Measurements from ENCODE around the gene OR10A7. TPM values are rescaled to one million over a fixed set of nuclear protein-coding genes. Genes with fewer than 3 reads are reported as not detected.

OR10A7 gene
- total and polyA plus RNA-seq, 12 donors = not detected

DNA sequence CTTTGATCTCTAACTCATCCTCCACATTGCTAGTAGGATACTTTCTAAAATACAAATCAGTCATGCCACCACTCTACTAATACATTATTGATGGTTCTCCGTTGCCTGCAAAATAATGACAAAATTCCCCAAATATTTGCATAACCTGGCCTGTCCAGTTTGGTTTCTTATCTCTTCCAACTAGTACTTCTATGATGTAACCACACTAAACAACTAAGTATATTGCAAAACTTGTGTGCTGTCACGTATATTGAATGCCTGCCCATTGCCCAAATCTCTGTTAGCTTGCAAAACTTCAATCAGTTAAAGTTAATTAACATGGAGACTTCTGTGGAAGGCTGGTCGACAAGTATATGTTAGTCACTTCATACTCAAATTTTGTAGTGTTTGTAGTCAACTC, 30.1 kb downstream of the OR10A7 start:
- no peaks in the 10 kb centered on the region for H3K4me1 ChIP-seq (replicated peaks in 1 of 2)
- TF ChIP-seq POLR2A (IDR thresholded peaks at IDR 0.05) = no peak
- TF ChIP-seq, protein P1, sequence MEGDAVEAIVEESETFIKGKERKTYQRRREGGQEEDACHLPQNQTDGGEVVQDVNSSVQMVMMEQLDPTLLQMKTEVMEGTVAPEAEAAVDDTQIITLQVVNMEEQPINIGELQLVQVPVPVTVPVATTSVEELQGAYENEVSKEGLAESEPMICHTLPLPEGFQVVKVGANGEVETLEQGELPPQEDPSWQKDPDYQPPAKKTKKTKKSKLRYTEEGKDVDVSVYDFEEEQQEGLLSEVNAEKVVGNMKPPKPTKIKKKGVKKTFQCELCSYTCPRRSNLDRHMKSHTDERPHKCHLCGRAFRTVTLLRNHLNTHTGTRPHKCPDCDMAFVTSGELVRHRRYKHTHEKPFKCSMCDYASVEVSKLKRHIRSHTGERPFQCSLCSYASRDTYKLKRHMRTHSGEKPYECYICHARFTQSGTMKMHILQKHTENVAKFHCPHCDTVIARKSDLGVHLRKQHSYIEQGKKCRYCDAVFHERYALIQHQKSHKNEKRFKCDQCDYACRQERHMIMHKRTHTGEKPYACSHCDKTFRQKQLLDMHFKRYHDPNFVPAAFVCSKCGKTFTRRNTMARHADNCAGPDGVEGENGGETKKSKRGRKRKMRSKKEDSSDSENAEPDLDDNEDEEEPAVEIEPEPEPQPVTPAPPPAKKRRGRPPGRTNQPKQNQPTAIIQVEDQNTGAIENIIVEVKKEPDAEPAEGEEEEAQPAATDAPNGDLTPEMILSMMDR (IDR thresholded peaks at IDR 0.05) = no peak
- no peaks in the 10 kb centered on the region for H3K9me3 ChIP-seq (replicated peaks in 1 of 3)
- intact Hi-C loops (cut with DNase I) = no loop called here
- no peak overlapping the region for H3K27ac ChIP-seq
- WGBS, 4 donors = 58 to 73% (median 66%) methylated on average over 3 of the region's 3 CpGs
- no peaks in the 10 kb centered on the region for H3K36me3 ChIP-seq (replicated peaks in 1 of 2)
- no peak for DNase-seq
- H3K27me3 ChIP-seq = no peaks in the 10 kb centered on the region
- no peak overlapping the region for H3K4me3 ChIP-seq

DNA sequence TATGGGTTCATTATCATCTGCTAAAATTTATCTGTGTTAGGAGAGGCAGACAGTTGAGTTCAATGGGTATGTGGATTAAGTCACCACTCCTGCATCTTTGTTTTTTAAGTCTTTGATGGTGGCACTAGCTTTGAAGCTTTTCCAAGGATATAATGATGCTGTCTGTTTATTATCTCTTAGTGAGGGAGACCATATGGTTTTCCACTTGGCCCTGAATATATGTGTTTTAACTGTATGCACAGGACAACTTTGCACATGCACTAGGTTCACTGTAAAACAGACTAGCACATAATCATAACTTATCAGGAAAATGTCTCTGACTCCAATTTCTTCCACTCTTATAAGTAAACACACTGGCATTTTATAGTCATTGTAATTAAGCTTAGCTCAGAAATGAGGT, 32.5 kb downstream of the OR10A7 start:
- Histone ChIP-seq H3K36me3 (replicated peaks in 1 of 2) (no peaks in the 10 kb centered on the region), H3K27me3 (no peaks in the 10 kb centered on the region), H3K4me3 (no peak overlapping the region), H3K4me1 (replicated peaks in 1 of 2) (no peaks in the 10 kb centered on the region), H3K9me3 (replicated peaks in 1 of 3) (no peaks in the 10 kb centered on the region), H3K27ac (no peak overlapping the region)
- intact Hi-C loops (cut with DNase I) = no loop called here
- no peak for DNase-seq
- TF ChIP-seq, protein P1 (IDR thresholded peaks at IDR 0.05) = no peak
- TF ChIP-seq POLR2A (IDR thresholded peaks at IDR 0.05) = no peak

DNA sequence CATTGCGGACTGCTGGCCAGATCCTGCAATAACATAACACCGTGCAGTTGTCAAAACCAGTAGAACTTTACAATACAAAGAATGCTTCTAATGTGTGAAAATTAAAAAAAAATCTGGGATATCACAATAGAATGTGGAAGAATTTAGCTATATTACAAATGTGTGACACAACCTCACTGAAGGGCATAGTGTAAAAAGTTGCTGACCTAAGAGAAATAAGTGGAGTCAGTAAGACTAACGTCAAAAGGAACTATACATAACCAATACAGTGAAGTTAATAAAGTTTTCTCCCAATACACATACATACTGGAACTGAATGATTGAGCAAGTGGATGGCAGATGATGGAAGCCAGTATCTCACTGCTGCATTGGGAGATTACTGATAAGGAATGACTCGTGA, 36.0 kb downstream of the OR10A7 start:
- H3K36me3 ChIP-seq (replicated peaks in 1 of 2) = no peaks in the 10 kb centered on the region
- no peak overlapping the region for H3K4me3 ChIP-seq
- intact Hi-C loops (cut with DNase I) = no loop called here
- no peaks in the 10 kb centered on the region for H3K27me3 ChIP-seq
- no peak for TF ChIP-seq POLR2A (IDR thresholded peaks at IDR 0.05)
- TF ChIP-seq, protein P1 (IDR thresholded peaks at IDR 0.05) = no peak
- H3K4me1 ChIP-seq (replicated peaks in 1 of 2) = no peaks in the 10 kb centered on the region
- WGBS, 4 donors = 88 to 93% (median 90%) methylated on average over 4 of the region's 4 CpGs
- no peak for DNase-seq
- no peaks in the 10 kb centered on the region for H3K9me3 ChIP-seq (replicated peaks in 1 of 3)
- no peak overlapping the region for H3K27ac ChIP-seq

DNA sequence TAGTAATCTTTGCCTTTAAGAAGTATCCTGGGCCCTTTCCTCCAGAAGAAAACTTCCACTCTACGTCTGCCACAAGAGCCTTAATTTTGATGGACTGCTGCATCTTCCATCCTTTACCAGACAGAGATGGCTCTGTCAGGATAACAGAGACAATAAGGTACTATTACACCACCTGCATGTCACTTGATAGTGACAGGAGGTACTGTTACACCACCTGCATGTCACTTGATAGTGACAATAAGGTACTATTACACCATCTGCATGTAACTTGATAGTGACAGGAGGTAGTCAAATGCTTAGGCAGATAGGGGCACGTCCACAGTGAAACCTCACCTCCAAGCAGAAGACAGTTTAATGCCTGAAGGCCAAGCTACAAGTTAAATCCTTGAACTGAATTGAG, 37.5 kb downstream of the OR10A7 start:
- intact Hi-C loops (cut with DNase I) = no loop called here
- H3K4me3 ChIP-seq = no peak overlapping the region
- no peaks in the 10 kb centered on the region for H3K27me3 ChIP-seq
- WGBS, 4 donors = 63 to 76% (median 67%) methylated on average over 2 of the region's 2 CpGs
- no peak overlapping the region for H3K27ac ChIP-seq
- no peaks in the 10 kb centered on the region for H3K4me1 ChIP-seq (replicated peaks in 1 of 2)
- TF ChIP-seq, protein P1 (IDR thresholded peaks at IDR 0.05) = no peak
- TF ChIP-seq POLR2A (IDR thresholded peaks at IDR 0.05) = no peak
- H3K36me3 ChIP-seq (replicated peaks in 1 of 2) = no peaks in the 10 kb centered on the region
- DNase-seq = no peak
- no peaks in the 10 kb centered on the region for H3K9me3 ChIP-seq (replicated peaks in 1 of 3)

Other genes with a start within 250 kb of the OR10A7 start
- 1 to 10 TPM in 1 of 9 donors, under 1 TPM in 5, not detected in 3; 0.11 to 2.0 (median 0.42) TPM for gene TESPA1, start 236.3 kb upstream of the OR10A7 start, total RNA-seq
- gene TESPA1, start 236.3 kb upstream of the OR10A7 start, polyA plus RNA-seq = under 1 TPM; 0.16 to 0.20 (median 0.16) TPM
- 1 to 10 TPM in 3 of 9 donors, under 1 TPM in 1, not detected in 5; 0.22 to 1.7 (median 1.2) TPM for gene NEUROD4, start 201.1 kb upstream of the OR10A7 start, total RNA-seq
- 1 to 10 TPM in 2 of 3 donors, under 1 TPM in 1; 0.17 to 3.3 (median 1.1) TPM for gene NEUROD4, start 201.1 kb upstream of the OR10A7 start, polyA plus RNA-seq
- gene OR9K2, start 94.6 kb upstream of the OR10A7 start, total RNA-seq = not detected
- not detected for gene OR9K2, start 94.6 kb upstream of the OR10A7 start, polyA plus RNA-seq
- gene OR6C74, start 23.6 kb downstream of the OR10A7 start, total RNA-seq = 1 to 10 TPM in 1 of 9 donors, not detected in 8; 1.1 TPM
- not detected for gene OR6C74, start 23.6 kb downstream of the OR10A7 start, polyA plus RNA-seq
- gene OR6C6, start 75.5 kb downstream of the OR10A7 start, total RNA-seq = not detected
- not detected for gene OR6C6, start 75.5 kb downstream of the OR10A7 start, polyA plus RNA-seq
- under 1 TPM in 1 of 9 donors, not detected in 8; 0.11 TPM for gene OR6C1, start 93.3 kb downstream of the OR10A7 start, total RNA-seq
- not detected for gene OR6C1, start 93.3 kb downstream of the OR10A7 start, polyA plus RNA-seq
- not detected for gene OR6C3, start 109.7 kb downstream of the OR10A7 start, total RNA-seq
- gene OR6C3, start 109.7 kb downstream of the OR10A7 start, polyA plus RNA-seq = not detected
- gene OR6C75, start 141.9 kb downstream of the OR10A7 start, total RNA-seq = not detected
- not detected for gene OR6C75, start 141.9 kb downstream of the OR10A7 start, polyA plus RNA-seq
- gene OR6C65, start 179.5 kb downstream of the OR10A7 start, total RNA-seq = not detected
- gene OR6C65, start 179.5 kb downstream of the OR10A7 start, polyA plus RNA-seq = not detected
- gene OR6C76, start 205.2 kb downstream of the OR10A7 start, total RNA-seq = not detected
- not detected for gene OR6C76, start 205.2 kb downstream of the OR10A7 start, polyA plus RNA-seq
- gene OR6C2, start 223.1 kb downstream of the OR10A7 start, total RNA-seq = not detected
- gene OR6C2, start 223.1 kb downstream of the OR10A7 start, polyA plus RNA-seq = not detected
- not detected for gene OR6C70, start 249.1 kb downstream of the OR10A7 start, total RNA-seq
- not detected for gene OR6C70, start 249.1 kb downstream of the OR10A7 start, polyA plus RNA-seq

Measured in adrenal gland (tissue), 12 donors.